ENCODE measurements around the gene RASSF7. TPM values are rescaled to one million over a fixed set of nuclear protein-coding genes. Genes with fewer than 3 reads are reported as not detected.
A peak's percentile ranks its signal among the peaks of the same experiment; 100 is the strongest.

Gene RASSF7
- total RNA-seq, 1 experiment from 2014 or later = 13.8 TPM

DNA sequence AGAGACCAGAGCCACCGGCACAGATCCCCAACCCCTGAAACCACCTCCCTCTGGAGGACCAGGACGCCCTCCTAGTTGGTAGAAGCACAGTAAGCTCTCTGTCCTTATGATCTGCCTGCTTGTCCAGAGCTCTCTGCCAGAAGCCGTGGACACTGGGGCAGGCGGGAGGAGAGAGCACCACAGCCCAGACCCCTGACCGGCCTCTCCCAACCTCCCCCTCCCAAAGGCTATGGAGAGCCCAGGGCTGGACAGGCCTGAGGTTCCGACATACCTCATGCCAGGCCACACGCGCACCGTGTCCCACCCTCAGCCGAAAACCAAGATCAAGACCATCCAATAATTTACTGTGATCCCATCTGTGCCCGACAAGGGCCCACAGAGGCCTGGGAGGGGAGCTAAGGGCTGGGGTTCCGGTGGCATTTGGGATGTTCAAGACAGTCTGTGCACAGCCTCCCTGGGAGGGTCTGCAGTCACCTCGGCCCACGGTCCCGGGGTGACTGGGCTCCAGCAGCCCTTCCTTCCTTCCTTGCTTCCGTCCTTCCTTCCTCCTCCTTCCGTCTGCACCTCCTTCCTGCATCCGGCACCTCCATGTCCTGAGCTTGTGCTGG, 28.7 kb upstream of the RASSF7 start:
- no peaks in the 10 kb centered on the region for H3K9me3 ChIP-seq (ENCODE audit: low read length)
- no peak overlapping the region for H3K27ac ChIP-seq (ENCODE audit: low read length)
- no peak overlapping the region for H2AFZ ChIP-seq (ENCODE audit: low read length)
- H3K79me2 ChIP-seq (ENCODE audit: low read length) = peaks cover 7% of the 10 kb centered on the region; the same call in 1 of the 2 replicates
- no peaks in the 10 kb centered on the region; the same call in 1 of the 2 replicates for H3K36me3 ChIP-seq (ENCODE audit: insufficient read depth, low read length)
- peaks cover 23% of the 10 kb centered on the region for H3K4me1 ChIP-seq (ENCODE audit: low read length)
- no peak overlapping the region for H3K4me2 ChIP-seq (ENCODE audit: low read depth, low read length, poor library complexity, severe bottlenecking)
- no peak overlapping the region for H3K9ac ChIP-seq (ENCODE audit: low read length)
- peaks cover 15% of the 10 kb centered on the region for H4K20me1 ChIP-seq (ENCODE audit: insufficient read depth, low read depth, low read length)
- no peak for DNase-seq
- H3K27me3 ChIP-seq (ENCODE audit: low read length) = no peaks in the 10 kb centered on the region
- no peak overlapping the region for H3K4me3 ChIP-seq (ENCODE audit: low read length)
- H3K9me2 ChIP-seq (replicated peaks; ENCODE audit: insufficient read depth, low read length) = no peaks in the 10 kb centered on the region

DNA sequence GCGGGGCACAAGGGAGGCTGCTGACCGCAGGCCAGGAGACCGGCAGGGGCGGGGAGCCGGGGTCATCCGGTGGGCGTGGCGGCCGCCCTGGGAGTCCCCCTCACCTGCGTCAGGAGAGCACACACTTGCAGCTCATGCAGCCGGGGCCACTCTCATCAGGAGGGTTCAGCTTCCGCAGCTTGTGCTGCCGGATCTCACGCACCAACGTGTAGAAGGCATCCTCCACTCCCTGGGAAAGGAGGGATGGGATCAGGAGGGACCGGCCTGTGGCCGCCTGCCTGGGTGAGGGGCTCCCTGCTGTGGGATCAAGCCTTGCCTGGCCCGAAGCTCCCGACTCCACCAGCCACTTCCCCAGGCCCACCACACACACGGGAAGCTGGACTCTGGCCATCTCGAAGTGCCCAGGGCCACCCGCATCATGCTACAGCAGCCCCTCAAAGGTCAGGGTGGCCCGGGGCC, 28.2 kb upstream of the RASSF7 start:
- no peak for DNase-seq
- Histone ChIP-seq H3K4me2 (ENCODE audit: low read depth, low read length, poor library complexity, severe bottlenecking) (no peak overlapping the region), H3K9me2 (replicated peaks; ENCODE audit: insufficient read depth, low read length) (no peaks in the 10 kb centered on the region), H3K9me3 (ENCODE audit: low read length) (no peaks in the 10 kb centered on the region), H3K27me3 (ENCODE audit: low read length) (no peaks in the 10 kb centered on the region), H3K4me3 (ENCODE audit: low read length) (no peak overlapping the region), H3K36me3 (ENCODE audit: insufficient read depth, low read length) (no peaks in the 10 kb centered on the region; the same call in 1 of the 2 replicates), H4K20me1 (ENCODE audit: insufficient read depth, low read depth, low read length) (peaks cover 15% of the 10 kb centered on the region), H3K4me1 (ENCODE audit: low read length) (peaks cover 27% of the 10 kb centered on the region), H3K27ac (ENCODE audit: low read length) (no peak overlapping the region), H2AFZ (ENCODE audit: low read length) (no peak overlapping the region), H3K9ac (ENCODE audit: low read length) (no peak overlapping the region), H3K79me2 (ENCODE audit: low read length) (peaks cover 7% of the 10 kb centered on the region; the same call in 1 of the 2 replicates)

DNA sequence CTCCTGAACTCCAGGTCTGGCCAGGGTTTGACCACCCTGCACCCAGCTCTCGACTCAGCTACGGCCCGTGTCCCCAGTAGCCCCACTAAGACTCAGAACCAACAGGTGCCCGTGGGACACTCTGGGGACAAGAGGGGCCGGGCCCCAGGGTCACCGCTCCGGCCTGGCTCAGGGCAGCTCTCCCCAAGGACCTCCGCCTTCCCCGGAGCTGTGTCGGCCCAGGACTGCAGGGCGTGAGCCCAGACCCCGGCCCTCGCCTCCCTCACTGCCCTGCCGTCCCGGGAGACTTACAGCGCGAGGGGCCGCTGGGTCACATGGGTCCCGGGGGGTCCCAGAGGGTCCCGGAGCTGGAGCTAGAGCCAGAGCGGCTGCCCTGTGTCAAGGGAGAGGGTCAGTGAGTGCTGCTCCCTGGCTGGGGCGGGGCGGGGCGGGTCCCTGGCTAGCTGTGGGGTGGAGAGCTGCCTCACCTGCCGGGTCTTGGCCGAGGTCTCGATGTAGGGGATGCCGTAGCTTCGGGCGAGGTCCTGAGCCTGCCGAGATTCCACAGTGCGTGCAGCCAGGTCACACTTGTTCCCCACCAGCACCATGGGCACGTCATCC, 27.7 kb upstream of the RASSF7 start:
- H3K27ac ChIP-seq (ENCODE audit: low read length) = no peak overlapping the region
- no peaks in the 10 kb centered on the region; the same call in 1 of the 2 replicates for H3K36me3 ChIP-seq (ENCODE audit: insufficient read depth, low read length)
- H3K9ac ChIP-seq (ENCODE audit: low read length) = no peak overlapping the region
- H3K27me3 ChIP-seq (ENCODE audit: low read length) = no peaks in the 10 kb centered on the region
- H4K20me1 ChIP-seq (ENCODE audit: insufficient read depth, low read depth, low read length) = peaks cover 15% of the 10 kb centered on the region
- H3K9me2 ChIP-seq (replicated peaks; ENCODE audit: insufficient read depth, low read length) = no peaks in the 10 kb centered on the region
- peaks cover 32% of the 10 kb centered on the region for H3K4me1 ChIP-seq (ENCODE audit: low read length)
- no peaks in the 10 kb centered on the region for H3K9me3 ChIP-seq (ENCODE audit: low read length)
- H3K79me2 ChIP-seq (ENCODE audit: low read length) = peaks cover 7% of the 10 kb centered on the region; the same call in 1 of the 2 replicates
- H3K4me3 ChIP-seq (ENCODE audit: low read length) = no peak overlapping the region
- DNase-seq = no peak
- H3K4me2 ChIP-seq (ENCODE audit: low read depth, low read length, poor library complexity, severe bottlenecking) = no peak overlapping the region
- no peak overlapping the region for H2AFZ ChIP-seq (ENCODE audit: low read length)

DNA sequence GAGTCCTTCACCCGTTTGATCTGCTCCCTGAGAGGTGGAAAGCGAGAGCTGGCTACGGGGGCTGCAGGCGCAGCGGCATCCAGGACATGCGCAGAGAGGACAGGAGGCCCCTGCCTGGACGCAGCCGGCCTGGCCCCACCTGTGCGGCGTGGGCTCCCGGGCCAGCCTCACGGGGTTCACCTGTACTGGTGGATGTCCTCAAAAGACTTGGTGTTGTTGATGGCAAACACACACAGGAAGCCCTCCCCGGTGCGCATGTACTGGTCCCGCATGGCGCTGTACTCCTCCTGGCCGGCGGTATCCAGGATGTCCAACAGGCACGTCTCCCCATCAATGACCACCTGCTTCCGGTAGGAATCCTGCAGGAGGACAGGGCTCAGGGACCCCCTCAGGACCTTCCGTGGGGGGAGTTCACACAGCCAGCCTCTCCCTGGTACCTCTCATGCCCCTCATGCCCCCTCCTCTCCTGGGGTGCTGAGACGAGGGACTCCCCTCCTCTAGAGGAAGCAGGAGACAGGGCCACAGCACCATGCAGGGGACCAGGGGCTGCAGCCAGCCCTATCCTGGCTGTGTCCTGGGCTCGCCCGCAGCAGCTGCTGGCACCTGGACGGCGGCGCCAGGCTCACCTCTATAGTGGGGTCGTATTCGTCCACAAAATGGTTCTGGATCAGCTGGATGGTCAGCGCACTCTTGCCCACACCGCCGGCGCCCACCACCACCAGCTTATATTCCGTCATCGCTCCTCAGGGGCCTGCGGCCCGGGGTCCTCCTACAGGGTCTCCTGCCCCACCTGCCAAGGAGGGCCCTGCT, 27.0 kb upstream of the RASSF7 start:
- Histone ChIP-seq H3K4me1 (ENCODE audit: low read length) (peaks cover 35% of the 10 kb centered on the region), H3K9ac (ENCODE audit: low read length) (peak overlapping the region; percentile 95), H3K4me2 (ENCODE audit: low read depth, low read length, poor library complexity, severe bottlenecking) (peak overlapping the region; percentile 99), H4K20me1 (ENCODE audit: insufficient read depth, low read depth, low read length) (peaks cover 15% of the 10 kb centered on the region), H3K9me3 (ENCODE audit: low read length) (no peaks in the 10 kb centered on the region), H2AFZ (ENCODE audit: low read length) (no peak overlapping the region), H3K9me2 (replicated peaks; ENCODE audit: insufficient read depth, low read length) (no peaks in the 10 kb centered on the region), H3K36me3 (ENCODE audit: insufficient read depth, low read length) (no peaks in the 10 kb centered on the region; the same call in 1 of the 2 replicates), H3K4me3 (ENCODE audit: low read length) (peak overlapping the region; percentile 99), H3K27me3 (ENCODE audit: low read length) (no peaks in the 10 kb centered on the region), H3K79me2 (ENCODE audit: low read length) (peaks cover 7% of the 10 kb centered on the region; the same call in 1 of the 2 replicates), H3K27ac (ENCODE audit: low read length) (no peak overlapping the region)
- DNase-seq = no peak

DNA sequence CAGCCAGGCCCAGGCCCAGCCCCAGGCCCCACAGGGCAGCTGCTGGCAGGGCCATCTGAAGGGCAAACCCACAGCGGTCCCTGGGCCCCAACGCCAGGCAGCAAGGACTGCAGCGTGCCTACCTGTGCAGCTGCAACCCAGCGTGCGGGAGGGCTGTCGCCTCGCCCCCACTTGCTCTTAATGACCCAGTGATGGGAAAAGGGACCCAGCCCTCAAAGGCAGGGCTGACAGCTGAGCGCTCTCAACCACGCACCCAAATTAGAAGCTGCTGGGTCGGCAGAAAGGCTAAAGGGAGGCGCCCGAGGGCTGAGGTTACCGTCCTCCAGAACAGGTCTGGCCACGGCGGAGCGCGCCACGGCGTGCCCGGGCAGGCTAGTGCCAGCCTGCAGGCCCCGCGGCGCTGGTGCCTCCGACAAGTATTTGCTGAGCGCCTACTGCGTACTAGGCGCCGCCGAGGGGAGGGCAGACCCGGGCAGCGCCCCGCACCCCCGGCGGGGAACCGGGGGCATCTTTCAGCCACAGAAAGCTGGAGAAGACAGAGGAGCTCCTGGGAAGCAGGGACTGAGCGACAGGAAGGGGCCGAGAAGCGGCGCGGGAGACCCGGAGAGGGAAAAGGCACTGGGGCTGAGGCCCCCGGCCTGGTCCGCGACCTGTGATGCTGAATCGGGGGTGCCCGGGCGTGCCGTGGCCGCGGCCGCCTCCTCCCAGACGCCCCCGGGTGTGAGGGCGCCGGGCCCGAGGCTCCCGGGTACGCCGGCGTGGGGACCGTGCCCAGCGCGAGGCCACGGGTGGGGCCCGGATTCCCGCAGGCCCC, 26.2 kb upstream of the RASSF7 start:
- no peaks in the 10 kb centered on the region; the same call in 1 of the 2 replicates for H3K36me3 ChIP-seq (ENCODE audit: insufficient read depth, low read length)
- peak overlapping the region; percentile 56 for H3K27ac ChIP-seq (ENCODE audit: low read length)
- peaks cover 7% of the 10 kb centered on the region; the same call in 1 of the 2 replicates for H3K79me2 ChIP-seq (ENCODE audit: low read length)
- H2AFZ ChIP-seq (ENCODE audit: low read length) = peak overlapping the region; percentile 56; the same call in 1 of the 2 replicates
- H4K20me1 ChIP-seq (ENCODE audit: insufficient read depth, low read depth, low read length) = peaks cover 15% of the 10 kb centered on the region
- peak overlapping the region; percentile 99 for H3K4me2 ChIP-seq (ENCODE audit: low read depth, low read length, poor library complexity, severe bottlenecking)
- peak; percentile 75 for DNase-seq
- peak overlapping the region; percentile 95 for H3K9ac ChIP-seq (ENCODE audit: low read length)
- H3K9me2 ChIP-seq (replicated peaks; ENCODE audit: insufficient read depth, low read length) = no peaks in the 10 kb centered on the region
- peak overlapping the region; percentile 99 for H3K4me3 ChIP-seq (ENCODE audit: low read length)
- H3K9me3 ChIP-seq (ENCODE audit: low read length) = no peaks in the 10 kb centered on the region
- H3K4me1 ChIP-seq (ENCODE audit: low read length) = peaks cover 35% of the 10 kb centered on the region
- no peaks in the 10 kb centered on the region for H3K27me3 ChIP-seq (ENCODE audit: low read length)

DNA sequence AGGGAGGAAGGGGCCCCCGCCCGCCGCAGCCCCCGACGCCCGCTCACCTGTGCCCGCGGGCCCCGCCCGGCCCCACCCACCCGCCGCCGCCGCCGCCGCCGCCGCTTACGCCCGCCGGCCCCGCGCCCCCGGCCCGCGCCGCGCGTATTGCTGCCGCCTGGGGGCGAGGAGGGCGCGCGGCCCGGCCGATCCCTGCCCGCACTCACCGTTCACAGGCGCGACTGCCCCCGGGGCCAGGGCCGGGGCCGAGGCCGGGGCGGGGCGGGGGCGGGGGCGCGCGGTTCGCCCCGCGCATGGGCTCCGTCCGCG, 25.6 kb upstream of the RASSF7 start:
- peak overlapping the region; percentile 99 for H3K4me3 ChIP-seq (ENCODE audit: low read length)

DNA sequence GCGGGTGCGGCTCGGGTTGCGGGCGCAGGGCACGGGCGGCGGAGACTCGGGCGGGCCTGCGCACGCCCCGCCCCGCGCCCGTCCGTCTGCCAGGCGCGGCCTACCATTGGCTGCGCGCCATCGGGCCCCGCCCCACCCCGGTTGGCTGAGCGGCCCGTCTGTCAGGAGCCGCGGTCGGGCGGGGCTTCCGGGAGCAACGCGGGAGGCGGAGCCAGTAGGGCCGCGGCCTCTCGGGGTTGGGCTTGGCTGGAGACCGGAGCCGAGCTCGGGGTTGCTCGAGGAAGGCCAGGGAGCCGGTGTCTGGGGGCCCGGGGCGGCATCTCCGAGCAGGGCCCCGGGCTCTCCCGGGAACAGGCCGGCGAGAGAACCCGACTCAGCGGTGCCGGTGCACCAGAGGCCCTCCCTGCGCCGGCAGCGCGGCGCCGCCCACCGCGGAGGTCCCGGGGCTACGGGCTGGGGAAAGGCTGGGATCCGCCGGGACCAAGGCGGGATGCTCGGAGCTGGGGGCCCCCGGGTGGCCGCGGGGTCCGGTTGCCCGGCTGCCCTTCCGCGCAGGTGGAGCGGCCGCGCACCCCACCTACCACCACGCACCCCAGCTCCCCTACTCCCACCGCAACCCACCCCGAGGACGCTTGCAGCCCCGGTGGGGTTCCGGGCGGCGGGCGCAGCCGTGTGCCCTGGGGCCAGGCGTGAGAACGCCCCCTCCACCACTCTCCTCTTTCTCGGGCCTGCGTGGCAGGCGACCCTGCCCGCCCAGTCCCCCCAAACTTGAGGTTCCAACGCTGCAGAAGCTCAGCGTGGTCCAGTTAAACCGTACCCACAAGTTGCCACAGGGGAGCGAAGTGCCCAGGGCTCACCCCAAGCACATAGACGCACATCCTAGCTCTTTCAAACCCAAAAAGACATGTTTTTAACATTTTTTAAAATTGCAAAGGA, 25.0 kb upstream of the RASSF7 start, which contains the start of gene HRAS:
Gene HRAS (minus strand): TSS at position 58 of the 936 bp plus-strand sequence.
- peak within 1 kb of the TSS; percentile 99 for H3K4me3 ChIP-seq (ENCODE audit: low read length)
- peak within 1 kb of the TSS; percentile 99 for H3K4me2 ChIP-seq (ENCODE audit: low read depth, low read length, poor library complexity, severe bottlenecking)
- H3K36me3 ChIP-seq (ENCODE audit: insufficient read depth, low read length) = no peaks in the 10 kb centered on the region; the same call in 1 of the 2 replicates
- DNase-seq = peak; percentile 98
- peaks cover 35% of the 10 kb centered on the region for H3K4me1 ChIP-seq (ENCODE audit: low read length)
- no peaks in the 10 kb centered on the region for H3K9me3 ChIP-seq (ENCODE audit: low read length)
- peak within 1 kb of the TSS; percentile 95 for H3K9ac ChIP-seq (ENCODE audit: low read length)
- H4K20me1 ChIP-seq (ENCODE audit: insufficient read depth, low read depth, low read length) = peaks cover 15% of the 10 kb centered on the region
- no peaks in the 10 kb centered on the region for H3K27me3 ChIP-seq (ENCODE audit: low read length)
- peak within 1 kb of the TSS; percentile 56; the same call in 1 of the 2 replicates for H2AFZ ChIP-seq (ENCODE audit: low read length)
- no peaks in the 10 kb centered on the region for H3K9me2 ChIP-seq (replicated peaks; ENCODE audit: insufficient read depth, low read length)
- peak within 1 kb of the TSS; percentile 78 for H3K27ac ChIP-seq (ENCODE audit: low read length)
- peaks cover 7% of the 10 kb centered on the region; the same call in 1 of the 2 replicates for H3K79me2 ChIP-seq (ENCODE audit: low read length)

More for the DNA sequence above, 25.6 kb upstream of the RASSF7 start:
- Histone ChIP-seq H3K27ac (ENCODE audit: low read length) (no peak overlapping the region), H3K9me2 (replicated peaks; ENCODE audit: insufficient read depth, low read length) (no peaks in the 10 kb centered on the region), H4K20me1 (ENCODE audit: insufficient read depth, low read depth, low read length) (peaks cover 15% of the 10 kb centered on the region), H2AFZ (ENCODE audit: low read length) (no peak overlapping the region), H3K4me2 (ENCODE audit: low read depth, low read length, poor library complexity, severe bottlenecking) (peak overlapping the region; percentile 99), H3K27me3 (ENCODE audit: low read length) (no peaks in the 10 kb centered on the region), H3K79me2 (ENCODE audit: low read length) (peaks cover 7% of the 10 kb centered on the region; the same call in 1 of the 2 replicates), H3K9ac (ENCODE audit: low read length) (peak overlapping the region; percentile 95), H3K9me3 (ENCODE audit: low read length) (no peaks in the 10 kb centered on the region), H3K4me1 (ENCODE audit: low read length) (peaks cover 35% of the 10 kb centered on the region), H3K36me3 (ENCODE audit: insufficient read depth, low read length) (no peaks in the 10 kb centered on the region; the same call in 1 of the 2 replicates)
- no peak for DNase-seq
